ENCODE data around the gene MPPED2. TPM values are rescaled to one million over a fixed set of nuclear protein-coding genes. Genes with fewer than 3 reads are reported as not detected.

Gene MPPED2
- total RNA-seq, 1 experiment from 2014 or later = not detected

GRCh38 chr11:30451167-30451566, 135.0 kb downstream of the MPPED2 start (continued):
- TF ChIP-seq ZBTB33 (IDR thresholded peaks at IDR 0.05; ENCODE audit: extremely low read depth, insufficient replicate concordance, low read length) (no peak), YY1 (IDR thresholded peaks at IDR 0.05; ENCODE audit: extremely low read depth, insufficient replicate concordance, low read depth, low read length) (no peak), TCF7L2 (IDR thresholded peaks at IDR 0.05; ENCODE audit: borderline replicate concordance, extremely low read depth, insufficient read depth, insufficient read length) (no peak)

GRCh38 chr11:30447058-30447640, 139.0 kb downstream of the MPPED2 start:
- ChIA-PET RAD21 (ENCODE audit: low non-redundant PET in 1 of 2, low total read pairs in 2 of 2, uncharacterized antibody in 2 of 2, unreplicated experiment in 2 of 2) (no interaction called here), POLR2A (no interaction called here), CTCF (no interaction called here)
- Histone ChIP-seq H3K4me3 (replicated peaks in 1 of 2; ENCODE audit: low read depth in 1 of 2, low read length in 2 of 2) (no peak overlapping the region), H4K20me1 (ENCODE audit: insufficient read depth) (no peaks in the 10 kb centered on the region), H3K27ac (ENCODE audit: low read depth, low read length) (no peak overlapping the region), H3K27me3 (ENCODE audit: insufficient read depth, low read length) (peaks cover 47% of the 10 kb centered on the region), H3K4me1 (ENCODE audit: control insufficient read depth in 1 of 2, insufficient read depth in 2 of 2, low read length in 2 of 2) (no peaks in the 10 kb centered on the region), H3K9me2 (ENCODE audit: insufficient read depth) (no peaks in the 10 kb centered on the region), H3K4me2 (ENCODE audit: low read length) (no peak overlapping the region), H3K9me3 (ENCODE audit: control insufficient read depth in 1 of 2, insufficient read depth in 1 of 2, low read depth in 1 of 2, low read length in 2 of 2) (no peaks in the 10 kb centered on the region), H3K36me3 (ENCODE audit: control insufficient read depth in 1 of 2, insufficient read depth in 2 of 2, low read length in 2 of 2) (no peaks in the 10 kb centered on the region), H3K9ac (ENCODE audit: low read length) (no peak overlapping the region), H3K79me2 (ENCODE audit: insufficient read depth, low read length) (no peaks in the 10 kb centered on the region), H2AFZ (ENCODE audit: low read depth, low read length, poor library complexity, severe bottlenecking) (no peak overlapping the region)
- no peak for ATAC-seq
- no TSS peak for BruUV-seq (replicated peaks)
- intact Hi-C loops (cut with micrococcal nuclease) = no loop called here
- no peak for DNase-seq (ENCODE audit: low read depth, low spot score)
- TF ChIP-seq POLR2A (IDR thresholded peaks at IDR 0.05; ENCODE audit: borderline replicate concordance, extremely low read depth, insufficient read depth, insufficient read length) = no peak
- no peak for TF ChIP-seq ELF1 (IDR thresholded peaks at IDR 0.05; ENCODE audit: borderline replicate concordance, low read depth)
- TF ChIP-seq SIN3A (IDR thresholded peaks at IDR 0.05; ENCODE audit: low read depth) = no peak
- TF ChIP-seq POLR2AphosphoS5 (IDR thresholded peaks at IDR 0.05; ENCODE audit: low read depth, low read length) = no peak
- no peak for TF ChIP-seq EZH2phosphoT487 (IDR thresholded peaks at IDR 0.05; ENCODE audit: borderline replicate concordance)
- no peak for TF ChIP-seq FOSL1 (IDR thresholded peaks at IDR 0.05; ENCODE audit: low read depth)
- no peak for TF ChIP-seq RAD21 (IDR thresholded peaks at IDR 0.05; ENCODE audit: low read depth)
- TF ChIP-seq ATF3 (IDR thresholded peaks at IDR 0.05) = no peak
- TF ChIP-seq YY1 (IDR thresholded peaks at IDR 0.05; ENCODE audit: extremely low read depth, insufficient replicate concordance, low read depth, low read length) = no peak
- no peak for TF ChIP-seq SRF (IDR thresholded peaks at IDR 0.05; ENCODE audit: low read depth)
- no peak for TF ChIP-seq SP1 (IDR thresholded peaks at IDR 0.05; ENCODE audit: low read depth)
- no peak for TF ChIP-seq EGR1 (IDR thresholded peaks at IDR 0.05; ENCODE audit: low read depth)
- no peak for TF ChIP-seq REST (IDR thresholded peaks at IDR 0.05; ENCODE audit: low read depth)
- no peak for TF ChIP-seq ZFX (IDR thresholded peaks at IDR 0.05)
- TF ChIP-seq CTCF (IDR thresholded peaks at IDR 0.05 in 2 of 3, conservative IDR thresholded peaks at IDR 0.05 in 1 of 3; ENCODE audit: borderline replicate concordance in 1 of 3, insufficient read depth in 1 of 3, low read depth in 2 of 3, low read length in 2 of 3) = no peak
- TF ChIP-seq CBX3 (IDR thresholded peaks at IDR 0.05; ENCODE audit: low read depth) = no peak
- TF ChIP-seq EZH2 (IDR thresholded peaks at IDR 0.05) = no peak
